RWPE1 (cell line): ENCODE data around the gene RARG.

Experiments
- CTCF ChIA-PET: fragments of 350-600 bp; sonication (Branson Sonifier 250); formaldehyde crosslinking; extraction: SDS; loops from one replicate; lab custom pipeline; 2021; lab: Yijun Ruan, JAX
- POLR2A ChIA-PET: fragments of 400-600 bp; formaldehyde crosslinking; extraction: SDS; loops from one replicate; lab custom pipeline; 2020; ENCODE audit warnings: antibody characterized with exemption; ENCODE audit not compliant: low non-redundant PET; lab: Yijun Ruan, JAX
- DNase-seq: peaks from one replicate; pipeline ENCODE4 v3.0.0; 2012; ENCODE audit warnings: low spot score
- H3K27ac ChIP-seq: fragments of 450-650 bp; 2 replicates; pipeline ENCODE4 v1.5.1; 2017
- TF ChIP-seq, protein P1 (sequence below): fragments of 450-650 bp; conservative IDR thresholded peaks from 2 replicates; pipeline ENCODE4 v1.5.1; 2017; ENCODE audit warnings: low read depth, mild to moderate bottlenecking

The RARG gene

DNA sequence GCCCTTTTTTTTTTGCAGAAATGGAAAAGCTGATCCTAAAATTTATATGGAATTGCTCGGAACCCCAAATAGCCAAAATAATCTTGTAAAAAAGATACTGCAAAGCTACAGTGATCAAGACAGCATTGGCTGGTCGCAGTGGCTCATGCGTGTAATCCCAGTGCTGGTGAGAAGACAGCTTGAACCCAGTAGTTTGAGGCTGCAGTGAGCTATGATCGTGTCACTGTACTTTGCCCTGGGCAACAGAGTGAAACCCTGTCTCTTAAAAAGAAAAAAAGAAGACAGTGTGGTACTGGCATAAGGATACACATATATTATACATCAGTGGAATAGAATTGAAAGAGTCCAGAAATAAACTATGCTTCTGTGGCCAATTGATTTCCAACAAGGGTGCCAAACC lies 30.4 kb downstream of the RARG start:
- DNase-seq, result no peak
- ChIA-PET CTCF (interaction anchor here (0.6 kb wide), 1 partner anchor 19 kb away, joined by 3 read pairs; no protein-coding TSS in a partner anchor), POLR2A (no interaction called here)
- H3K27ac ChIP-seq, result no peak overlapping the region
- TF ChIP-seq, protein P1, sequence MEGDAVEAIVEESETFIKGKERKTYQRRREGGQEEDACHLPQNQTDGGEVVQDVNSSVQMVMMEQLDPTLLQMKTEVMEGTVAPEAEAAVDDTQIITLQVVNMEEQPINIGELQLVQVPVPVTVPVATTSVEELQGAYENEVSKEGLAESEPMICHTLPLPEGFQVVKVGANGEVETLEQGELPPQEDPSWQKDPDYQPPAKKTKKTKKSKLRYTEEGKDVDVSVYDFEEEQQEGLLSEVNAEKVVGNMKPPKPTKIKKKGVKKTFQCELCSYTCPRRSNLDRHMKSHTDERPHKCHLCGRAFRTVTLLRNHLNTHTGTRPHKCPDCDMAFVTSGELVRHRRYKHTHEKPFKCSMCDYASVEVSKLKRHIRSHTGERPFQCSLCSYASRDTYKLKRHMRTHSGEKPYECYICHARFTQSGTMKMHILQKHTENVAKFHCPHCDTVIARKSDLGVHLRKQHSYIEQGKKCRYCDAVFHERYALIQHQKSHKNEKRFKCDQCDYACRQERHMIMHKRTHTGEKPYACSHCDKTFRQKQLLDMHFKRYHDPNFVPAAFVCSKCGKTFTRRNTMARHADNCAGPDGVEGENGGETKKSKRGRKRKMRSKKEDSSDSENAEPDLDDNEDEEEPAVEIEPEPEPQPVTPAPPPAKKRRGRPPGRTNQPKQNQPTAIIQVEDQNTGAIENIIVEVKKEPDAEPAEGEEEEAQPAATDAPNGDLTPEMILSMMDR, result no peak

DNA sequence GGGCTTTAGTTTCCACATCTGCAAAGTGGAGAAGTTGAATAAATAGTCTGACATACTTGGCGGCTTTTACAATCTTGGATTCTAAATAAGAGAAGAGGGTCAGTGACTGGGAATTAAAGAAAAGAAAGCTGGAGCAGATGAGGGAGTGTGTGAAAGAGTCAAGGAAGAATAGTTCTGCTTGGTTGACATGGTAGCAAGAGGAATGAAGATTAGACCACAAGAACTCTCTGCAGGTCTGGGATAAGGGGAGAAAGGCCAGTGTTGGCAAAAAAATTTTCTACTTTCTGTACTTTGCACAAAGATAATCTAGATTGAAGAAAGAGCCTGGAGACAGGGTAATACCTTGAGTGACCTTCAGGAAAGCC lies 30.9 kb downstream of the RARG start:
- no peak for DNase-seq
- ChIA-PET POLR2A (no interaction called here), CTCF (no interaction called here)
- H3K27ac ChIP-seq, result no peak overlapping the region
- TF ChIP-seq, protein P1, result no peak

DNA sequence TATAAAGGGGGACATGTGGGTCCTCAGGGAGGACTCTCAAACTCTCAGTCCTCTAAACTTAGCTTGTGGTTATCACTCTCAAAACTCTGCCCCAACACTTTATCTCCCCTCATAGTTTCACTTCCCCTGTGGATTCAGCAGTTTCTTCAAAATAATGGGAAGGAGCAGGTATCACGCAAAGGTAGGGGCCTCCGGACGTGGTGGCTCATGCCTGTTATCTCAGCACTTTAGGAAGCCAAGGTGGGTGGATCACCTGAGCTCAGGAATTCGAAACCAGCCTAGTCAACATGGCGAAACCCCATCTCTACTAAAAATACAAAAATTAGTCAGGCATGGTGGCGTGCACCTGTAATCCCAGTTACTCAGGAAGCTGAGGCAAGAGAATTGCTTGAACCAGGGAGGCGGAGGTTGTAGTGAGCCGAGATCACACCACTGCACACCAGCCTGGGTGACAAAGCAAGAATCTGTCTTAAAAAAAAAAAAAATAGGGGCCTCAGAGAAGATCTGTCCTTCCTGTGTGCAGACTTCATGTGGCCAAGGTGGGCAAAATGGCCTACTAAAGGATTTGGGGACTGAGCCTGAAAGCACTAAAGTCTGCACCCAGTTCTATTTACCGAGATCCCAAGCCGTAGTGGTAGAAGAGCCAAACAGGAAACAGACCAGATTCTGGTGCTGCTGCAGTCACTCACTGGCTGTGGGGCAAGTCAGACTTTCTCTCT lies 31.4 kb downstream of the RARG start:
- POLR2A ChIA-PET, result no interaction called here
- no peak overlapping the region for H3K27ac ChIP-seq
- DNase-seq, result no peak
- CTCF ChIA-PET, result interaction anchor here (0.7 kb wide), 1 partner anchor 21 kb away, joined by 4 read pairs; no protein-coding TSS in a partner anchor
- TF ChIP-seq, protein P1, result no peak

DNA sequence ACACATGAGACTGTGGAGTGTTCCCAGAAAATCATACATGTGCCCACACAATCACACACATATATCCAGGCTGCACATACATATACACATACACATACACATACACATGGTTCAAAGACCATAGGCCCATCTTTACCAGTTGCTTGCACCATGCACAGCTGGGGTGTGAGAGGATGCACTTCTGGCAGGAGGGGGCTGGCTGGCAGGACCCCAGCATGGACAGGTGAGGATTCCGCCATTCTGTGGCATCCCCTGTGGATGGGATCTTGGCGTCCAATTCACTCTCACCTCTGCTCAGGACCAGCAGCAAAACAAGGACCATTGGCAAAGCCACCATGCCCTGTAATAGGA lies 31.9 kb downstream of the RARG start:
- ChIA-PET POLR2A (no interaction called here), CTCF (interaction anchor here (0.6 to 0.7 kb wide), 2 partner anchors 22 to 275 kb away, joined by 4 to 5 read pairs; no protein-coding TSS in a partner anchor)
- DNase-seq, result no peak
- TF ChIP-seq, protein P1, result no peak
- H3K27ac ChIP-seq, result no peak overlapping the region

DNA sequence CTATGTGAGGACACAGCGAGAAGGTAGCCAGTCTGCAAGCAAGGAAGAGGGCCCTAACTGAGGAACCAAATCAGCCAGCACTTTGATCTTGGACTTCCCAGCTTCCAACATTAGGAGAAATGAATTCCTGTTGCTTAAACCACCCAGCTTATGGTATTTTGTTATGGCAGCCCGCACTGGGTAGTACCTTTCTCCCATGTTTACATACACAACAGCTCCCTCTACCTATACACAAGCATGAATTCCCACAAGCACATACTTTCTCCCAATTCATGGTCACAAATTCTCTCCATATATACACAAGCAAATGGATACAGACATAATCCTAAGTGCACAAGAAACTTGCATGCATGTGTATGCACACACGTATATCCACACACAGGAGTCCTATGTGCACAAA lies 32.3 kb downstream of the RARG start:
- ChIA-PET CTCF (interaction anchor here (0.6 kb wide), 1 partner anchor 275 kb away, joined by 5 read pairs; no protein-coding TSS in a partner anchor), POLR2A (no interaction called here)
- TF ChIP-seq, protein P1, result no peak
- DNase-seq, result no peak
- no peak overlapping the region for H3K27ac ChIP-seq

DNA sequence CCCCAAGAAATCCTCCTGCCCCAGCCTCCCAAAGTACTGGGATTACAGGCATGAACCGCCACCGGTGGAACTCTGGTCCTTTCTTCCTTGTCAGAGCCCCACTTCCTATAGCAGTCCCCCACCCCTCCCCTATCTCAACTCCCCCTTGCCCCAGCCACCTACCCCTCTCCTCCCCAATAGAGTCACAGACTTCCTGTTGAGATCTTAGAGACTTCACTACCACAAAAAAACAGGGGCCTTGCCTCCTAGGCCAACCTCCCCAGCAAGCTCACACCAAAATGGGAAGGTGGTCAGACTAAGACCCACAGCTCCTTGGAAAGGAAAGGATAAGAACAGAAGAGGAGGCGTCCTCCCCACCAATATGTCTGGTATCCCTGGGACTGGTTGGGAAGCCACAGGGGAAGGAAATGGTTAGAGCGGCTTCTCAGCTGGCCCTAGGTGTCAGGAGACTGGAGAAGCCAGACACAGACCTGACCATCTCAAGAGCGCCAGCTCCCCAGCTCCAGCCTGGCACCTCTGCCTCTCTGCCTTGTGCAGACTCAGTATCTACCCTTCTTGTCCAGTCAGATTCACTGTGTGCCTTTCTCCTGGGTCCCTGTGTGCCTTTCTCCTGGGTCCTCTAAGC lies 33.4 kb downstream of the RARG start:
- ChIA-PET POLR2A (no interaction called here), CTCF (interaction anchor here (1.3 kb wide), 1 partner anchor 18 kb away, joined by 4 read pairs; the partner anchor contains the start of gene CSAD)
- DNase-seq, result no peak
- TF ChIP-seq, protein P1, result no peak
- H3K27ac ChIP-seq, result no peak overlapping the region
